ENCODE measurements around the gene CD34.

Gene CD34

GRCh38 chr1:207850621-207851407 lies 60.1 kb downstream of the CD34 start:
- no peak for DNase-seq

GRCh38 chr1:207849646-207850045 lies 61.3 kb downstream of the CD34 start:
- no peak for DNase-seq

GRCh38 chr1:207849016-207849415 lies 61.9 kb downstream of the CD34 start:
- no peak for DNase-seq

GRCh38 chr1:207848234-207848633 lies 62.7 kb downstream of the CD34 start:
- DNase-seq, result no peak

- no peak for DNase-seq
Measured at GRCh38 chr1:207847116-207847515, 63.8 kb downstream of the CD34 start.

GRCh38 chr1:207845109-207845508 lies 65.8 kb downstream of the CD34 start:
- no peak for DNase-seq

- no peak for DNase-seq
Measured at GRCh38 chr1:207844371-207844770, 66.6 kb downstream of the CD34 start.

GRCh38 chr1:207842506-207842905 lies 68.4 kb downstream of the CD34 start:
- no peak for DNase-seq

- no peak for DNase-seq
Measured at GRCh38 chr1:207841901-207842300, 69.0 kb downstream of the CD34 start.

- DNase-seq, result no peak
Measured at GRCh38 chr1:207841293-207841692, 69.6 kb downstream of the CD34 start.

GRCh38 chr1:207840380-207840779 lies 70.5 kb downstream of the CD34 start:
- DNase-seq, result no peak

- DNase-seq, result no peak
Measured at GRCh38 chr1:207839083-207839413, 71.9 kb downstream of the CD34 start.

- no peak for DNase-seq
Measured at GRCh38 chr1:207838156-207839082, 72.5 kb downstream of the CD34 start.

- DNase-seq, result no peak
Measured at GRCh38 chr1:207837673-207838072, 73.3 kb downstream of the CD34 start.

GRCh38 chr1:207836591-207837347 lies 74.2 kb downstream of the CD34 start:
- DNase-seq, result no peak

GRCh38 chr1:207835958-207836357 lies 75.0 kb downstream of the CD34 start:
- DNase-seq, result no peak

- DNase-seq, result no peak
Measured at GRCh38 chr1:207833956-207834660, 76.8 kb downstream of the CD34 start.

- no peak for DNase-seq
Measured at GRCh38 chr1:207833381-207833780, 77.5 kb downstream of the CD34 start.

GRCh38 chr1:207832796-207833195 lies 78.1 kb downstream of the CD34 start:
- DNase-seq, result no peak

- no peak for DNase-seq
Measured at GRCh38 chr1:207831517-207832327, 79.2 kb downstream of the CD34 start.
